Prostate gland (tissue), 2 donors: ENCODE measurements around the gene VPS16. TPM values are rescaled to one million over a fixed set of nuclear protein-coding genes. Genes with fewer than 3 reads are reported as not detected.
"Not testable (repeated sequence)": the region's sequence is repeated elsewhere in the genome, so short reads cannot be mapped to it uniquely, and the experiment has no call there.

Experiments used
- DNase-seq: peaks from one replicate; pipeline ENCODE4 v3.0.0-alpha.2; 2019; ENCODE audit warnings: low spot score
- H3K27ac ChIP-seq, 2 donors: fragments of 200-600 bp; sonication (generic); 2 replicates each; pipeline ENCODE4 v1.5.1; 2017 to 2019
- H3K27me3 ChIP-seq: fragments of 200-600 bp; sonication (generic); replicated peaks from 2 replicates; pipeline ENCODE4 v1.5.1; 2019; ENCODE audit not compliant: insufficient read depth
- H3K36me3 ChIP-seq, 2 donors: fragments of 200-600 bp; sonication (generic); 1 replicate in 1 of 2; 2 replicates in 1 of 2; pipeline versions ENCODE4 v1.5.1 to v1.8.1; 2017 to 2019
- H3K4me1 ChIP-seq: fragments of 200-600 bp; sonication (generic); replicated peaks from 2 replicates; pipeline ENCODE4 v1.5.1; 2019
- H3K4me3 ChIP-seq, 2 donors: fragments of 200-600 bp; sonication (generic); 2 replicates each; pipeline ENCODE4 v1.5.1; 2017 to 2019
- H3K9me3 ChIP-seq: fragments of 200-600 bp; sonication (generic); 2 replicates; pipeline ENCODE4 v1.5.1; 2017
- POLR2A ChIP-seq: fragments of 450-650 bp; IDR thresholded peaks from one replicate; pipeline ENCODE4 v1.6.1; 2016; ENCODE audit warnings: antibody characterized with exemption, mild to moderate bottlenecking
- POLR2AphosphoS5 ChIP-seq: sonication (generic); formaldehyde crosslinking; IDR thresholded peaks from one replicate; pipeline ENCODE4 v1.6.1; 2017; ENCODE audit warnings: antibody characterized with exemption
- WGBS: methylation state at CpG from one replicate; pipeline ENCODE4 v1.1.5; 2018; 5-methylcytosine and 5-hydroxymethylcytosine counted together
- intact Hi-C: fragments of 100-400 bp; cut with DNase I; formaldehyde crosslinking; loops from one replicate; pipeline ENCODE4 v1.14.2; 2022
- total RNA-seq, 2 donors: library from RNA; depleted of rRNA; stranded (reverse); fragments of >200 nt; gene quantifications; one replicate each; pipeline ENCODE4 v1.1.0, GENCODE V29; 2016
- TF ChIP-seq, protein P1 (sequence below), 4 experiments: fragments of 200-600 bp in 2 of 4; fragments of 450-650 bp in 2 of 4; sonication (generic) in 2 of 4; IDR thresholded peaks; 1 replicate in 3 of 4; 2 replicates in 1 of 4; pipeline ENCODE4 v1.5.1; 2016 to 2019; ENCODE audit warnings: antibody characterized with exemption in 4 of 4, mild to moderate bottlenecking in 2 of 4, moderate library complexity in 2 of 4

Gene VPS16
- total RNA-seq, 2 donors from 2014 or later, result 27.5 to 37.3 TPM

DNA sequence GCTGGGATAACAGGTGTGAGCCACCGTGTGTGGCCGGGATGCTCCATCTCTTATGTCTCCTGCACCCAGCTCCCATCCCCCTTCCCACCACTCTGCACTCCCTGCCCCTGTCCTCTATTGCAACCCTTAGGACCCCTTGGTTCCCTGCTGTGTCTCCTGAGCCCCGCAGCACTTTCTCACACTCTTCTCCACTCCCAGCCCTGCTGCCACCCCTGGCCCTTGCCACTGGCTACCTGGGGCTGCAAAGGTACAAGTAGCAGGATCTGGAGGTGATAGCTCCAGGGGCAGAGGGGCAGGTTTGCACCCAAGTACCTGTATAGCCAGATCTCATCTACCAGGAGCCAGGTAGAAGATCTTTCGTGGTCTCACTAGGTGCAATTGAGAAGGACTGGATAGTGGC is 33.5 kb upstream of the VPS16 start:
- Histone ChIP-seq H3K4me1 (no peaks in the 10 kb centered on the region), H3K27me3 (no peaks in the 10 kb centered on the region), H3K9me3 (no peaks in the 10 kb centered on the region), H3K4me3 (no peak overlapping the region), H3K36me3 (no peaks in the 10 kb centered on the region), H3K27ac (no peak overlapping the region)
- 89% methylated on average over 4 of the region's 4 CpGs for WGBS
- no peak for DNase-seq
- TF ChIP-seq POLR2A (no peak), POLR2AphosphoS5 (no peak)
- TF ChIP-seq, protein P1, sequence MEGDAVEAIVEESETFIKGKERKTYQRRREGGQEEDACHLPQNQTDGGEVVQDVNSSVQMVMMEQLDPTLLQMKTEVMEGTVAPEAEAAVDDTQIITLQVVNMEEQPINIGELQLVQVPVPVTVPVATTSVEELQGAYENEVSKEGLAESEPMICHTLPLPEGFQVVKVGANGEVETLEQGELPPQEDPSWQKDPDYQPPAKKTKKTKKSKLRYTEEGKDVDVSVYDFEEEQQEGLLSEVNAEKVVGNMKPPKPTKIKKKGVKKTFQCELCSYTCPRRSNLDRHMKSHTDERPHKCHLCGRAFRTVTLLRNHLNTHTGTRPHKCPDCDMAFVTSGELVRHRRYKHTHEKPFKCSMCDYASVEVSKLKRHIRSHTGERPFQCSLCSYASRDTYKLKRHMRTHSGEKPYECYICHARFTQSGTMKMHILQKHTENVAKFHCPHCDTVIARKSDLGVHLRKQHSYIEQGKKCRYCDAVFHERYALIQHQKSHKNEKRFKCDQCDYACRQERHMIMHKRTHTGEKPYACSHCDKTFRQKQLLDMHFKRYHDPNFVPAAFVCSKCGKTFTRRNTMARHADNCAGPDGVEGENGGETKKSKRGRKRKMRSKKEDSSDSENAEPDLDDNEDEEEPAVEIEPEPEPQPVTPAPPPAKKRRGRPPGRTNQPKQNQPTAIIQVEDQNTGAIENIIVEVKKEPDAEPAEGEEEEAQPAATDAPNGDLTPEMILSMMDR (IDR thresholded peaks at IDR 0.05), result no peak
- intact Hi-C loops, result no loop called here

DNA sequence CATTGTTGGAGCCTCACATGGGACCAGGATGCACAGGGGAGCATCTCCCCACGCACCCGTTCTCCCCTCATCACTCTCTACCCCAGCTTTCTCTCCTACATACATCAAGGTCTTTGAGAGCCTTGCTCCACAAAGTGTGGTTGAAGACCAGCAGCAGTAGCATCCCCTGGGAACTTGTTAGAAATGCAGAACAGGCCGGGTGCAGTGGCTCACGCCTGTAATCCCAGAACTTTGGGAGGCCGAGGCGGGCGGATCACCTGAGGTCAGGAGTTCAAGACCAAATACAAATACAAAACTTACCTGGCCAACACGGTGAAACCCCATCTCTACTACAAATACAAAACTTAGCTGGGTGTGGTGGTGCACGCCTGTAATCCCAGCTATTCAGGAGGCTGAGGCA is 32.6 kb upstream of the VPS16 start:
- H3K9me3 ChIP-seq, intact Hi-C loops, H3K4me3 ChIP-seq, H3K27me3 ChIP-seq, H3K27ac ChIP-seq, H3K4me1 ChIP-seq, DNase-seq, H3K36me3 ChIP-seq: not testable (repeated sequence)
- WGBS, result 90% methylated on average over 9 of the region's 9 CpGs

DNA sequence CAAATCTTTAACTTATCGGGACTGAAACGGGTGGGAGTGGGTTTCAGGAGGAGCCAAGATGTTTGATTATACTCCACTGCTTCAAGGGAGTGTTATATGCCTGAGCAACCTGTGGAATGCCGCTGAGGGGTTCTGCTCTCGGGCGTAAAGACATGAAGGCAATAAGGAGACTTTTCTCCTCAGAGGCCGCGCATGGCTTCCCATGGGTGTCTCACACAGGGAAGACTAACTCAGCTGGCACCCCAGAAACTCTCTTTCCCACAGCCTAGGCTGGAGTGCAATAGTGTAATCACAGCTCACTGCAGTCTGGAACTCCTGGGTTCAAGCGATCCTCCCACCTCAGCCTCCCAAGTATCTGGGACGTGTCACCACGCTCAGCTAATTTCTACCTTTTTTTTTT is 30.9 kb upstream of the VPS16 start:
- H3K36me3 ChIP-seq, result no peaks in the 10 kb centered on the region
- intact Hi-C loops, result no loop called here
- H3K27me3 ChIP-seq, result no peaks in the 10 kb centered on the region
- DNase-seq, result no peak
- TF ChIP-seq, protein P1 (IDR thresholded peaks at IDR 0.05), result no peak
- TF ChIP-seq POLR2A (no peak), POLR2AphosphoS5 (no peak)
- H3K9me3 ChIP-seq, result no peaks in the 10 kb centered on the region
- H3K27ac ChIP-seq, result no peak overlapping the region
- no peak overlapping the region for H3K4me3 ChIP-seq
- 92% methylated on average over 10 of the region's 10 CpGs for WGBS
- no peaks in the 10 kb centered on the region for H3K4me1 ChIP-seq

DNA sequence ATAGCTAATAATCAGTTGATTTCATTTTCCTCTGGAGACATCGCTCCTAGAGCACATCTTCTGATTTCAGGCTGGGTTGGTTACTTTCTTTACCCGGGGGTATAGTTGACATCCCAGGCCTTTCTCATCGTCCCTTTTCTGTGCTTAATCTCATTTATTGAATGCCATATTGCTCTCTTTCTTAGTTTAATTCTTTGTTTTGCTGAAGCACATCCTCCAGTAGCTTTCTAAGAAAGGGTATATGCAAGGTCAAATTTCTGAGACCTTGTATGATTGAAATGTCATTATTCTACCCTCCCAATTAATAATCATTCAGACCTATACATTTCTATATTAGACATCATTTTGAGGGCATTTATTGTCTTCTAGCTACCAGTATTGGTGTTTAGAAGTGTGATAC is 28.4 kb upstream of the VPS16 start:
- intact Hi-C loops, result no loop called here
- WGBS, result 95% methylated on average over 3 of the region's 3 CpGs
- TF ChIP-seq, protein P1 (IDR thresholded peaks at IDR 0.05), result no peak
- TF ChIP-seq POLR2A (no peak), POLR2AphosphoS5 (no peak)
- H3K4me3 ChIP-seq, result no peak overlapping the region
- no peaks in the 10 kb centered on the region for H3K9me3 ChIP-seq
- no peak for DNase-seq
- H3K27me3 ChIP-seq, result no peaks in the 10 kb centered on the region
- no peak overlapping the region for H3K27ac ChIP-seq
- no peaks in the 10 kb centered on the region for H3K36me3 ChIP-seq
- H3K4me1 ChIP-seq, result no peaks in the 10 kb centered on the region

DNA sequence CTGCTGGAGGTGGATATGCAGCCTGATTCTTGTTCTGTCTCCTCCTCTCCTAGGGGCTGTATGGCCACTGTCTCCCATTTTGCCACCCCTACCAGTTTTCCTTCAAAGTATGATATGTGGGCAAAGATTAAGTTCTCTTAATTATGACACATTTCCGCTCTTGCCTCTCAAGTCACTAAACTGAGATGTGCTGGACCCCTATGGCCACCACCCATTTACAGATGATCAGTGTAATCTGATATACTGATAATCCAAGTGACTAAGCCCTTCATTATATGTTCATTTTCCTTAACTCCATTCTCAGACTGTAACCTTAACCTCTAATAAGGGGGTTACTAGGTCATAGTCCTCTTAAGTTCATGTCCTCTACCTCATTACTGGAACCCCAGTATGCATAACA is 26.5 kb upstream of the VPS16 start:
- Histone ChIP-seq H3K4me1 (no peaks in the 10 kb centered on the region), H3K27me3 (no peaks in the 10 kb centered on the region), H3K27ac (no peak overlapping the region), H3K4me3 (no peak overlapping the region), H3K36me3 (no peaks in the 10 kb centered on the region), H3K9me3 (no peaks in the 10 kb centered on the region)
- TF ChIP-seq POLR2A (no peak), POLR2AphosphoS5 (no peak)
- TF ChIP-seq, protein P1 (IDR thresholded peaks at IDR 0.05), result no peak
- no peak for DNase-seq
- WGBS, result 95% methylated on average over 1 of the region's 1 CpG
- intact Hi-C loops, result no loop called here
